Fibroblast of villous mesenchyme (primary cell): ENCODE results near the gene SSX1. TPM values are rescaled to one million over a fixed set of nuclear protein-coding genes. Genes with fewer than 3 reads are reported as not detected.
"Not testable (repeated sequence)": the region's sequence is repeated elsewhere in the genome, so short reads cannot be mapped to it uniquely, and the experiment has no call there.

ENCODE experiments used
- DNase-seq: peaks from one replicate; pipeline ENCODE4 v3.0.0-alpha.2; 2010; ENCODE audit warnings: low read depth
- H3K4me3 ChIP-seq: 2 replicates; pipeline ENCODE4 v1.5.1; 2011; ENCODE audit warnings: low read depth, mild to moderate bottlenecking, low read length
- CTCF ChIP-seq: IDR thresholded peaks from 2 replicates; pipeline ENCODE4 v1.5.1; 2012; ENCODE audit warnings: low read depth, mild to moderate bottlenecking, low read length; ENCODE audit not compliant: insufficient read depth
- small RNA-seq: library from RNA; depleted of rRNA; stranded (forward); fragments of <200 nt; gene quantifications from one replicate; pipeline ENCODE3, GENCODE V24; 2012
- total RNA-seq: library from RNA; depleted of rRNA; stranded (reverse); fragments of >200 nt; gene quantifications from 2 replicates; pipeline ENCODE4 v1.2.3, GENCODE V29; 2012

Gene SSX1
- not detected in 2 replicates for total RNA-seq

- H3K4me3 ChIP-seq, DNase-seq: not testable (repeated sequence)
These were observed at the start of gene SSX1 for GRCh38 chrX:48255062-48255796. Gene SSX1, plus strand, starts transcription at chrX:48255392. Its CDS starts 1,850 bp downstream, at chrX:48257242.

- not testable (repeated sequence) for DNase-seq, H3K4me3 ChIP-seq
These were observed 40.9 kb upstream of the SSX1 start for GRCh38 chrX:48214341-48214740.

GRCh38 chrX:48224196-48224595, 31.0 kb upstream of the SSX1 start:
- DNase-seq, H3K4me3 ChIP-seq: not testable (repeated sequence)

- DNase-seq, H3K4me3 ChIP-seq: not testable (repeated sequence)
These were observed 2.2 kb upstream of the SSX1 start for GRCh38 chrX:48252945-48253344.

GRCh38 chrX:48274365-48274764, 19.2 kb downstream of the SSX1 start:
- H3K4me3 ChIP-seq, DNase-seq: not testable (repeated sequence)

- TF ChIP-seq CTCF, result no peak
- DNase-seq, result peak; percentile 16
- no peak overlapping the region for H3K4me3 ChIP-seq
These were observed 23.8 kb downstream of the SSX1 start for GRCh38 chrX:48278958-48279357.

- DNase-seq, H3K4me3 ChIP-seq: not testable (repeated sequence)
These were observed 25.5 kb downstream of the SSX1 start for GRCh38 chrX:48280729-48281128.

GRCh38 chrX:48306175-48306574, 51.0 kb downstream of the SSX1 start:
- no peak for TF ChIP-seq CTCF
- no peak overlapping the region for H3K4me3 ChIP-seq
- DNase-seq, result no peak

GRCh38 chrX:48313996-48314395, 58.8 kb downstream of the SSX1 start:
- not testable (repeated sequence) for H3K4me3 ChIP-seq, DNase-seq

Small RNAs within 50 kb of the gene (small RNA-seq; reads per million reads assigned to genes)
- gene AC245047.3 (not detected), gene AC245047.4 (not detected), gene RNA5SP503 (not detected)

Other genes with a start within 250 kb of the SSX1 start
- gene SPACA5, start 248.4 kb upstream of the SSX1 start, total RNA-seq, result not detected in 2 replicates
- gene ZNF630, start 183.8 kb upstream of the SSX1 start, total RNA-seq, result 0.32 and 3.0 TPM in 2 replicates
- not detected in 2 replicates for gene SPACA5B, start 124.8 kb upstream of the SSX1 start, total RNA-seq
- gene SSX5, start 58.6 kb upstream of the SSX1 start, total RNA-seq, result not detected in 2 replicates
- not detected in 2 replicates for gene SSX3, start 101.3 kb downstream of the SSX1 start, total RNA-seq
- not detected in 2 replicates for gene SSX4, start 128.1 kb downstream of the SSX1 start, total RNA-seq
- gene SSX4B, start 156.6 kb downstream of the SSX1 start, total RNA-seq, result not detected in 2 replicates
- 4.2 and 12.5 TPM in 2 replicates for gene SLC38A5, start 214.9 kb downstream of the SSX1 start, total RNA-seq
- 53.5 and 74.4 TPM in 2 replicates for gene FTSJ1, start 220.8 kb downstream of the SSX1 start, total RNA-seq